GM12878 (cell line): ENCODE measurements around the gene FITM1. TPM values are rescaled to one million over a fixed set of nuclear protein-coding genes. Genes with fewer than 3 reads are reported as not detected.

Source experiments
- CHD2 ChIP-seq: IDR thresholded peaks from 2 replicates; pipeline ENCODE4 v1.6.1; 2011; ENCODE audit warnings: low read depth, low read length, improper control_type of control experiment, borderline replicate concordance
- HDGF ChIP-seq: fragments of 450-650 bp; IDR thresholded peaks from 2 replicates; pipeline ENCODE4 v1.6.1; 2016; ENCODE audit warnings: antibody characterized with exemption
- IRF4 ChIP-seq: IDR thresholded peaks from 2 replicates; pipeline ENCODE4 v1.6.1; 2011; ENCODE audit warnings: low read depth, low read length
- JUNB ChIP-seq: IDR thresholded peaks from 2 replicates; pipeline ENCODE4 v1.6.1; 2016; ENCODE audit warnings: antibody characterized with exemption, mild to moderate bottlenecking
- LARP7 ChIP-seq: fragments of 450-650 bp; IDR thresholded peaks from 2 replicates; pipeline ENCODE4 v1.6.1; 2017; ENCODE audit warnings: mild to moderate bottlenecking
- MEF2A ChIP-seq: IDR thresholded peaks from 2 replicates; pipeline ENCODE4 v1.6.1; 2011; ENCODE audit warnings: low read depth, mild to moderate bottlenecking, low read length, moderate library complexity; ENCODE audit not compliant: insufficient read depth
- NKRF ChIP-seq: fragments of 450-650 bp; conservative IDR thresholded peaks from 2 replicates; pipeline ENCODE4 v1.6.1; 2017; ENCODE audit warnings: mild to moderate bottlenecking, moderate library complexity
- PAX5 ChIP-seq: IDR thresholded peaks from 2 replicates; pipeline ENCODE4 v1.6.1; 2011; ENCODE audit warnings: low read depth, low read length, borderline replicate concordance
- PRDM15 ChIP-seq: fragments of 450-650 bp; formaldehyde crosslinking; IDR thresholded peaks from 2 replicates; pipeline ENCODE4 v1.4.0; 2020; ENCODE audit warnings: mild to moderate bottlenecking, moderate library complexity
- STAT1 ChIP-seq: fragments of 450-650 bp; conservative IDR thresholded peaks from 2 replicates; pipeline ENCODE4 v1.6.1; 2014; ENCODE audit warnings: antibody characterized with exemption, mild to moderate bottlenecking
- STAT3 ChIP-seq: IDR thresholded peaks from 2 replicates; pipeline ENCODE4 v1.6.1; 2011; ENCODE audit warnings: low read depth, low read length, improper control_type of control experiment
- TCF7 ChIP-seq: IDR thresholded peaks from 2 replicates; pipeline ENCODE4 v1.6.1; 2014; ENCODE audit warnings: antibody characterized with exemption, borderline replicate concordance
- ZZZ3 ChIP-seq: IDR thresholded peaks from 2 replicates; pipeline ENCODE4 v1.6.1; 2011; ENCODE audit warnings: low read depth; ENCODE audit not compliant: control insufficient read depth, insufficient read length
- polyA plus RNA-seq, 11 experiments: library from polyadenylated mRNA; depleted of rRNA in 4 of 11; unstranded in 6 of 11; stranded (reverse) in 5 of 11; fragments of >200 nt; fragmentation: Nextera tagmentation in 4 of 11; fragmentation: Illumina TruSeq in 1 of 11; extraction: Ambion mirVana in 4 of 11; extraction: Trizol in 1 of 11; gene quantifications; 1 replicate in 1 of 11; 2 replicates in 10 of 11; pipeline versions ENCODE4 v1.2.1 to v1.2.3, GENCODE V29; 2011 to 2016; ENCODE audit warnings: inconsistent platforms in 2 of 11, missing spikeins in 2 of 11, low read depth in 1 of 11
- total RNA-seq, 4 experiments: library from RNA; depleted of rRNA in 3 of 4; stranded (reverse); fragments of >200 nt in 3 of 4; fragmentation: Illumina TruSeq in 1 of 4; extraction: Trizol in 1 of 4; gene quantifications; 2 replicates each; pipeline versions ENCODE4 v1.2.1 to v1.2.3, GENCODE V29; 2013 to 2021
- TF ChIP-seq, protein P1 (sequence below): fragments of 150-350 bp; IDR thresholded peaks from 2 replicates; pipeline ENCODE4 v1.6.1; 2016; ENCODE audit warnings: low read depth, low read length
- TF ChIP-seq, protein P2 (sequence below): fragments of 450-650 bp; IDR thresholded peaks from 2 replicates; pipeline ENCODE4 v1.6.1; 2017; ENCODE audit warnings: mild to moderate bottlenecking, moderate library complexity

Gene FITM1
- total and polyA plus RNA-seq, 10 of the 15 experiments (the other 5 are each of a cell fraction or from before 2014, with no cell fraction given) = 0.11 to 1.9 (median 0.45) TPM; not detected in 2

DNA sequence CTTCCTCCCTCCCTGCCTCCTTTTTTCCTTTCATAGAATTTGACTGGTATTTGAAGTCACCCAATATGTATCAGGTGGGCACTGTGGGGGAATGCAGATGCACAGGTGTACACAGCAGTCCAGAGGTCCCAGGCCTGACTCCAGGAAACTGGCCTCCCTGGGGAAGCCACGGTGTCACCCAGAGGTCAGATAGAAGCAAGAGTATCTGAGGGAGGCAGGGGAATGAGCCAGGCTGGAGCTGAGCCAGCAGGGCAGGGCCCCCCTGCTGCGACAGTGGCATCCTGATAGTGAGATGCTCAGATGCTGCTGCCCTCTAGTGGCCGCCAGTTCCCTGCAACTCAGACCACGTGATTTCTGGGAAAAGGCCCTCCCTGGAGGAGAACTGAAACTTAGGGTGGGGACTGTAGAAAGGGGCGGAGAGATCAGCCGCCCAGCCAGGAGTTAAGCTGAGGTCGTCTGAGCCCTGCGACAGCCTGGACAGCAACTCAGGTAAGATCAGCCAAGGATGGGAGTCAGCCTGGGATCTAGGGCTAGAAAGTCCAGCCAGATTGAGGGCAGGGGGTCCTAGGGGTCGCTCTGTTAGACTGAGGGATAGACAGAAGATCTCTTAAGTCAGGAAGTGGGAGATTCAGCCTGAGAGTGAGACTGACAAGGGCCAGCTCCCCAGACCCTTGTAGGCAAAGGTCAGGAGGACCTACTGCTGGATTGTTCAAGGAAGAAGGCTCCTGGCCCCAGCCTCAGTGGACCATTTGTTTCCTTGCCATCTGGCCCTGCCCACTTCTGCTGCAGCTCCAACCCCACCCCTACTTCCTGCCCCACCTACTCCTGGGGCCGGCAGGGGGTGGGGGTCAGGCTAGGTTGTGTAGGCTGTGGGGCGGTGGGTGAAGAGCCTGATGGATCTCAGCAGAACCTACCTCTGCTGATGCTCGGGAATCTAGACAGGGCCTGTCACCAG is 30.7 kb downstream of the FITM1 start, which contains the start of gene IRF9 (continued):
- TF ChIP-seq, protein P1, sequence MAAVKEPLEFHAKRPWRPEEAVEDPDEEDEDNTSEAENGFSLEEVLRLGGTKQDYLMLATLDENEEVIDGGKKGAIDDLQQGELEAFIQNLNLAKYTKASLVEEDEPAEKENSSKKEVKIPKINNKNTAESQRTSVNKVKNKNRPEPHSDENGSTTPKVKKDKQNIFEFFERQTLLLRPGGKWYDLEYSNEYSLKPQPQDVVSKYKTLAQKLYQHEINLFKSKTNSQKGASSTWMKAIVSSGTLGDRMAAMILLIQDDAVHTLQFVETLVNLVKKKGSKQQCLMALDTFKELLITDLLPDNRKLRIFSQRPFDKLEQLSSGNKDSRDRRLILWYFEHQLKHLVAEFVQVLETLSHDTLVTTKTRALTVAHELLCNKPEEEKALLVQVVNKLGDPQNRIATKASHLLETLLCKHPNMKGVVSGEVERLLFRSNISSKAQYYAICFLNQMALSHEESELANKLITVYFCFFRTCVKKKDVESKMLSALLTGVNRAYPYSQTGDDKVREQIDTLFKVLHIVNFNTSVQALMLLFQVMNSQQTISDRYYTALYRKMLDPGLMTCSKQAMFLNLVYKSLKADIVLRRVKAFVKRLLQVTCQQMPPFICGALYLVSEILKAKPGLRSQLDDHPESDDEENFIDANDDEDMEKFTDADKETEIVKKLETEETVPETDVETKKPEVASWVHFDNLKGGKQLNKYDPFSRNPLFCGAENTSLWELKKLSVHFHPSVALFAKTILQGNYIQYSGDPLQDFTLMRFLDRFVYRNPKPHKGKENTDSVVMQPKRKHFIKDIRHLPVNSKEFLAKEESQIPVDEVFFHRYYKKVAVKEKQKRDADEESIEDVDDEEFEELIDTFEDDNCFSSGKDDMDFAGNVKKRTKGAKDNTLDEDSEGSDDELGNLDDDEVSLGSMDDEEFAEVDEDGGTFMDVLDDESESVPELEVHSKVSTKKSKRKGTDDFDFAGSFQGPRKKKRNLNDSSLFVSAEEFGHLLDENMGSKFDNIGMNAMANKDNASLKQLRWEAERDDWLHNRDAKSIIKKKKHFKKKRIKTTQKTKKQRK = 0 out of 2 replicates have a peak, but pooled peaks have one; percentile 16
- TF ChIP-seq MEF2A (0 out of 2 replicates have a peak, but pooled peaks have one; percentile 30), PAX5 (peak; percentile 55; the same call in 1 of the 2 replicates), LARP7 (peak; percentile 68), IRF4 (peak; percentile 59), JUNB (peak; percentile 23; the same call in 1 of the 2 replicates), TCF7 (peak; percentile 41; the same call in 1 of the 2 replicates), STAT3 (peak; percentile 100), CHD2 (peak; percentile 66; the same call in 1 of the 2 replicates), HDGF (peak; percentile 79; the same call in 1 of the 2 replicates), STAT1 (peak; percentile 100), ZZZ3 (no peak), NKRF (peak; percentile 44; the same call in 1 of the 2 replicates), PRDM15 (CRISPR knock-in tag) (peak; percentile 55; the same call in 1 of the 2 replicates)
- TF ChIP-seq, protein P2, sequence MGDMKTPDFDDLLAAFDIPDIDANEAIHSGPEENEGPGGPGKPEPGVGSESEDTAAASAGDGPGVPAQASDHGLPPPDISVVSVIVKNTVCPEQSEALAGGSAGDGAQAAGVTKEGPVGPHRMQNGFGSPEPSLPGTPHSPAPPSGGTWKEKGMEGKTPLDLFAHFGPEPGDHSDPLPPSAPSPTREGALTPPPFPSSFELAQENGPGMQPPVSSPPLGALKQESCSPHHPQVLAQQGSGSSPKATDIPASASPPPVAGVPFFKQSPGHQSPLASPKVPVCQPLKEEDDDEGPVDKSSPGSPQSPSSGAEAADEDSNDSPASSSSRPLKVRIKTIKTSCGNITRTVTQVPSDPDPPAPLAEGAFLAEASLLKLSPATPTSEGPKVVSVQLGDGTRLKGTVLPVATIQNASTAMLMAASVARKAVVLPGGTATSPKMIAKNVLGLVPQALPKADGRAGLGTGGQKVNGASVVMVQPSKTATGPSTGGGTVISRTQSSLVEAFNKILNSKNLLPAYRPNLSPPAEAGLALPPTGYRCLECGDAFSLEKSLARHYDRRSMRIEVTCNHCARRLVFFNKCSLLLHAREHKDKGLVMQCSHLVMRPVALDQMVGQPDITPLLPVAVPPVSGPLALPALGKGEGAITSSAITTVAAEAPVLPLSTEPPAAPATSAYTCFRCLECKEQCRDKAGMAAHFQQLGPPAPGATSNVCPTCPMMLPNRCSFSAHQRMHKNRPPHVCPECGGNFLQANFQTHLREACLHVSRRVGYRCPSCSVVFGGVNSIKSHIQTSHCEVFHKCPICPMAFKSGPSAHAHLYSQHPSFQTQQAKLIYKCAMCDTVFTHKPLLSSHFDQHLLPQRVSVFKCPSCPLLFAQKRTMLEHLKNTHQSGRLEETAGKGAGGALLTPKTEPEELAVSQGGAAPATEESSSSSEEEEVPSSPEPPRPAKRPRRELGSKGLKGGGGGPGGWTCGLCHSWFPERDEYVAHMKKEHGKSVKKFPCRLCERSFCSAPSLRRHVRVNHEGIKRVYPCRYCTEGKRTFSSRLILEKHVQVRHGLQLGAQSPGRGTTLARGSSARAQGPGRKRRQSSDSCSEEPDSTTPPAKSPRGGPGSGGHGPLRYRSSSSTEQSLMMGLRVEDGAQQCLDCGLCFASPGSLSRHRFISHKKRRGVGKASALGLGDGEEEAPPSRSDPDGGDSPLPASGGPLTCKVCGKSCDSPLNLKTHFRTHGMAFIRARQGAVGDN = no peak; the same call in 1 of the 2 replicates
